IPS-20b (cell line): ENCODE data around the gene HSPG2.
"Not testable (repeated sequence)": the region's sequence is repeated elsewhere in the genome, so short reads cannot be mapped to it uniquely, and the experiment has no call there.

ENCODE experiments used
- H3K27ac ChIP-seq: one replicate; pipeline ENCODE4 v1.5.1; 2013; ENCODE audit warnings: low read length
- H3K27me3 ChIP-seq: 2 replicates; pipeline ENCODE4 v1.6.1; 2013; ENCODE audit warnings: mild to moderate bottlenecking, low read length, inconsistent platforms; ENCODE audit not compliant: insufficient read depth
- H3K36me3 ChIP-seq: 2 replicates; pipeline ENCODE4 v1.6.1; 2013; ENCODE audit warnings: low read depth, mild to moderate bottlenecking, inconsistent platforms, low read length, moderate library complexity; ENCODE audit not compliant: insufficient read depth
- H3K4me1 ChIP-seq: 2 replicates; pipeline ENCODE4 v1.6.1; 2013; ENCODE audit warnings: mild to moderate bottlenecking, control low read depth, inconsistent platforms, low read length, moderate library complexity; ENCODE audit not compliant: insufficient read depth
- H3K4me3 ChIP-seq: 2 replicates; pipeline ENCODE4 v1.5.1; 2013; ENCODE audit warnings: mild to moderate bottlenecking, low read length, inconsistent platforms
- H3K9ac ChIP-seq: 2 replicates; pipeline ENCODE4 v1.6.1; 2013; ENCODE audit warnings: low read depth, mild to moderate bottlenecking, inconsistent platforms, low read length, moderate library complexity
- H3K9me3 ChIP-seq: 2 replicates; pipeline ENCODE4 v1.6.1; 2013; ENCODE audit warnings: mild to moderate bottlenecking, low read depth, low read length, inconsistent platforms; ENCODE audit not compliant: insufficient read depth

HSPG2 gene

GRCh38 chr1:21927533-21928237 is 9.4 kb downstream of the HSPG2 start:
- H3K4me1 ChIP-seq, result peaks cover 21% of the 10 kb centered on the region
- H3K9me3 ChIP-seq, result no peaks in the 10 kb centered on the region

GRCh38 chr1:21926814-21927532 is 10.1 kb downstream of the HSPG2 start:
- H3K9me3 ChIP-seq, result no peaks in the 10 kb centered on the region
- H3K4me3 ChIP-seq, result no peak overlapping the region
- peaks cover 21% of the 10 kb centered on the region for H3K4me1 ChIP-seq
- no peak overlapping the region for H3K27ac ChIP-seq
- no peaks in the 10 kb centered on the region for H3K27me3 ChIP-seq
- H3K9ac ChIP-seq, result no peak overlapping the region
- no peaks in the 10 kb centered on the region for H3K36me3 ChIP-seq

More at GRCh38 chr1:21927533-21928237, 9.4 kb downstream of the HSPG2 start:
- no peaks in the 10 kb centered on the region for H3K36me3 ChIP-seq
- H3K27me3 ChIP-seq, result no peaks in the 10 kb centered on the region
- no peak overlapping the region for H3K9ac ChIP-seq
- no peak overlapping the region for H3K27ac ChIP-seq
- no peak overlapping the region for H3K4me3 ChIP-seq

- peaks cover 26% of the 10 kb centered on the region for H3K4me1 ChIP-seq
- no peak overlapping the region for H3K9ac ChIP-seq
- no peaks in the 10 kb centered on the region for H3K27me3 ChIP-seq
- no peak overlapping the region for H3K4me3 ChIP-seq
- no peaks in the 10 kb centered on the region for H3K36me3 ChIP-seq
- no peaks in the 10 kb centered on the region for H3K9me3 ChIP-seq
- no peak overlapping the region for H3K27ac ChIP-seq
Measured at GRCh38 chr1:21926065-21926464, 11.0 kb downstream of the HSPG2 start.

DNA sequence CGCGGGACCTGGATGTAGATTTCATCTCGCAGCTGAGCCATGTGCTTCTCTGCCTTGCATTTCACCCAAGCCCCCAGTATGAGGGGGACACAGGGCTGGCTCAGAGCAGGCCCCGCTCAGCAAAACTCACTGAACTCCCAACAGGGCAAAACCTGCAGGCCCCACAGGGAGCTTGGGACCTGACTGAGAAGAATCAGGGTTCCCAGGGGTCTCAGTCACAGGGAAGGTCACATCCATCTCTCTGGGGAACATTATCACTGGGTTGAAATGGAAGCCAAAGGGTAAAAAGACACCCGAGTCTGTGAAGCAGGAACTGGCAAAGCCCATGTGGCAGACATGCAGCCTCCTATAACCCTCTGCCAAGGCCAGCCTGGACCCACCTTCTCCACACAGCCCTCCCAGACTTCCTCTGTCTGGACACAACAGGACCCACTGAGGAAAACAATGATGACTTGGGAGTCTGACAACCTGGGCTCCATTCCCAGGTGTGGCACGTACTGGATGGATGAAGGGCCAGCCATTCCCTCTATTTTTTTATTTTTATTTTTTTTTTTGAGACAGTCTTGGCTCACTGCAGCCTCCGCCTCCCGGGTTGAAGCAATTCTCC is 11.7 kb downstream of the HSPG2 start:
- no peak overlapping the region for H3K27ac ChIP-seq
- no peak overlapping the region for H3K9ac ChIP-seq
- H3K27me3 ChIP-seq, result no peaks in the 10 kb centered on the region
- H3K4me1 ChIP-seq, result peaks cover 32% of the 10 kb centered on the region
- H3K9me3 ChIP-seq, result no peaks in the 10 kb centered on the region
- no peak overlapping the region for H3K4me3 ChIP-seq
- H3K36me3 ChIP-seq, result no peaks in the 10 kb centered on the region

GRCh38 chr1:21924503-21925005 is 12.6 kb downstream of the HSPG2 start:
- Histone ChIP-seq H3K9ac (no peak overlapping the region), H3K27me3 (no peaks in the 10 kb centered on the region), H3K9me3 (no peaks in the 10 kb centered on the region), H3K36me3 (no peaks in the 10 kb centered on the region), H3K4me3 (no peak overlapping the region), H3K27ac (no peak overlapping the region), H3K4me1 (peaks cover 32% of the 10 kb centered on the region)

DNA sequence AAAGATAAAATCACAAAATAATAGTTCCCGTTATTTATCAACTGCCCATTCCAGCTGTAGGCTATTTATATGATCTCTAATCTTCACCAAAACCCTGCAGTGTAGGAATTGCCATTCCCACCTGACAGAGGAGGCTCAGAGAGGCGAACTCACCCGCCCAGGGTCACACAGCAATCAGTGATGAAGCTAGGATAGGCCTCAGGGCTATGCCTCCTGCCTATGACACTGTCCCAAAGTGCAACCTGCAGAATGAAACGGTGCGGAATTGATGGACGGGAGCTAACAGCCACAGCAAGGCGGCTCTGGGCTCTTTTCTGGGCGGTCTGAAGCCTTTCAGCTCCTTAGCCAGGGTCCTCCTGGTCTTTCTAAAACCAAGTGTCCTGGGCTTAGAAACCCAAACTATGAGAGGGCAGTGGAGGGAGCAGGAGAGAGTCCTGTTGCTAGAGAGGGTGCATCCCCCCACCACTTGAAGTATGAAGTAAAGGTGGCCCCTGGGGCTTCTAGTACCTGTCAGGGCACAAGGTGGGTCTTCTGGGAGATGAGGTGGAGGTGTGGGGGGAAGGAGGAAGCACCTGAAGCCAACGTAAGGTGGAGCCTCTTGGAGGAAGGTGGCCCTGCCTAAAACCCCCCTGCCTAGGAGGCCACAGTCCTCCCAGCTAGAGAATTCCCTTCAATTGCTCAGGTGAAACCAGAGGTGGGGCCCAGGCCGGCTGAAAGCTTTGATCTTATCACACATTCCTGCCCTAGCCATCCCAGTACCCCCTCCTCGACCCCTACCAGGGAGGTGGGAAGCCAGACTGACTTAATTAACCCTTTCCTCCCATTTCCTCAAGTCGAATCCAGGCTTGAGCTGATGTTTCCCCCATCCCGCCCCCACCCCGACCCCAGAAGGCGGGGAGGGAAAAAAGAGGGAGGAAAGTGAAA is 14.8 kb downstream of the HSPG2 start:
- H3K9me3 ChIP-seq, result no peaks in the 10 kb centered on the region
- H3K4me3 ChIP-seq, result peak overlapping the region; percentile 28; the same call in 1 of the 2 replicates
- peak overlapping the region; percentile 54 for H3K9ac ChIP-seq
- peak overlapping the region; percentile 67 for H3K27ac ChIP-seq
- no peaks in the 10 kb centered on the region for H3K27me3 ChIP-seq
- H3K4me1 ChIP-seq, result peaks cover 32% of the 10 kb centered on the region
- no peaks in the 10 kb centered on the region for H3K36me3 ChIP-seq

DNA sequence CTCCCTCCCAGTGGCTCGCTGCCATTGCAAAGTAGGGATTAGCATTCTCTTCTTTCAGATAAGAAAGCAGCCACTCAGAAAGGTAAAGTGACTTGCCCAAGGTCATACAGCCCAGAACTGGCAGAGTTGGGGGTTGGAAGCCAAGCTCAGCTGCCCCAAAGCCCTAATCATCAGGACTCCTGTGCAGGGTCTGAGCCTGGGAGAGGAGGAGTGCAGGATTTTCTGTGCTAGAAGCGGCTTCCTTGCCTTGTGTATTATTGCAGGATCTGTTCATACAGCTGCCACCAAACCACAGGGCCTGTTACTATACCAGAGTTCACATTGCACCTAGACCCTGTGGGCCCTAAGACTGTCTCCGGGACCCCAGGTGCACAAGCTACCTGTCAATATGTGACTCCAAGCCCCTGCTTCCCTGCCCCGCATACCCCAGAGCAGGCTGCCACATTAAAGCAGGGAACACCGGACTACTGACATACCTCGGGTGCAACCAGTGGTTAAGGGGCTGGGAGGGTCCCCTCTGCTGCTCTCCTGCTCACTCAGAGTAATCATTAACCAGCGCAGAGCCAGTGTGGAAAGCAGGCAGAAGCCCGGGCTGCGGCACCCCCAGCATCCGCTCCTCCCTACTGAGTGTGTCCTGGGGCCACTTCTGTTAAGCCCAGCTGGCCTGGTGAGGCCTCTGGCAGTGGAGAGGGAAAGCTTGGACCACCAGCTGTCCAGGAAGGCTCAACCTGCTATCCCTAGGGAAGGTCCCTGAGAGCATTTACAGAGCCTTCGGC is 15.8 kb downstream of the HSPG2 start:
- peaks cover 32% of the 10 kb centered on the region for H3K4me1 ChIP-seq
- H3K27me3 ChIP-seq, result no peaks in the 10 kb centered on the region
- H3K36me3 ChIP-seq, result no peaks in the 10 kb centered on the region
- no peak overlapping the region for H3K27ac ChIP-seq
- H3K9me3 ChIP-seq, result no peaks in the 10 kb centered on the region
- H3K9ac ChIP-seq, result peak overlapping the region; percentile 27; the same call in 1 of the 2 replicates
- H3K4me3 ChIP-seq, result no peak overlapping the region

GRCh38 chr1:21919520-21919919 is 17.6 kb downstream of the HSPG2 start:
- H3K4me1 ChIP-seq, result peaks cover 32% of the 10 kb centered on the region
- H3K27me3 ChIP-seq, result no peaks in the 10 kb centered on the region
- H3K4me3 ChIP-seq, result no peak overlapping the region
- H3K36me3 ChIP-seq, result no peaks in the 10 kb centered on the region
- no peak overlapping the region for H3K9ac ChIP-seq
- H3K9me3 ChIP-seq, result no peaks in the 10 kb centered on the region
- H3K27ac ChIP-seq, result no peak overlapping the region

GRCh38 chr1:21917239-21917631 is 19.9 kb downstream of the HSPG2 start:
- H3K27ac ChIP-seq, H3K36me3 ChIP-seq, H3K9me3 ChIP-seq, H3K9ac ChIP-seq, H3K4me3 ChIP-seq, H3K27me3 ChIP-seq: not testable (repeated sequence)
- H3K4me1 ChIP-seq, result peaks cover 33% of the 10 kb centered on the region

DNA sequence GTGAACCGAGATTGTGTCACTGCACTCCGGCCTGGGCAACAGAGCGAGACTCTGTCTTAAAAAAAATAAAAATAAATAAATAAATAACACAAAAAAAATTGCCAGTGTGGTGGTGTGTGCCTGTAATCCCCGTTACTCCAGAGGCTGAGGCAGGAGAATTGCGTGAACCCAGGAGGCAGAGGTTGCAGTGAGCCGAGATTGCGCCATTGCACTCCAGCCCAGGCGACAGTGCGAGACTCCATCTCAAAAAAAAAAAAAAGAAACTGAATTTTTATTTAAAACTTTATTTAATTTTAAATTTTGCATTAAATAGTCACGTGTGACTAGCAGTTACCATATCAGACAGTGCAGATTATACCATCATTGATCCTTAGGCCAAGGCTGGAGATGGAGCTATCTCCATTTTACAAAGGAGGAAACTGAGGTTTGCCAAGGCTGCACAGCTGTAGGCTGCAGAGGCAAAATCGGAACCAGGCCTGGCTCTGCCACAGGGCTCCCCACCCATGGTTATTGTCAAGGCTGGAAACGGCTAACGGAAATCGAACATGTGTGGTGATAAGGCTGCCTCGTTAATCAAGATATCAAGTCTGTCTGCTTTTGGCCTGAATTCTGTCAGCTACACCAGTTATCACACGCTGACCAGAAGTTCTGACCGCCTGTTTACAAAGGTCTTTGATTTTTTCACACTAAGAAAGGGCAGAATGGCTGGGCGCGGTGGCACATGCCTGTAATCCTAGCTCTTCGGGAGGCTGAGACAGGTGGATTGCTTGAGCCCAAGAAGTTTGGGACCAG is 20.5 kb downstream of the HSPG2 start:
- Histone ChIP-seq H3K4me1 (peaks cover 27% of the 10 kb centered on the region), H3K27ac (no peak overlapping the region), H3K4me3 (no peak overlapping the region), H3K27me3 (no peaks in the 10 kb centered on the region), H3K9me3 (no peaks in the 10 kb centered on the region), H3K9ac (no peak overlapping the region), H3K36me3 (no peaks in the 10 kb centered on the region)
